ENCODE data around the gene TBC1D3B. TPM values are rescaled to one million over a fixed set of nuclear protein-coding genes. Genes with fewer than 3 reads are reported as not detected.
A peak's percentile ranks its signal among the peaks of the same experiment; 100 is the strongest.

Gene TBC1D3B
- total and polyA plus RNA-seq, 10 of the 15 experiments (the other 5 are each of a cell fraction or from before 2014, with no cell fraction given) = 0.67 to 8.5 (median 1.7) TPM; not detected in 2

DNA sequence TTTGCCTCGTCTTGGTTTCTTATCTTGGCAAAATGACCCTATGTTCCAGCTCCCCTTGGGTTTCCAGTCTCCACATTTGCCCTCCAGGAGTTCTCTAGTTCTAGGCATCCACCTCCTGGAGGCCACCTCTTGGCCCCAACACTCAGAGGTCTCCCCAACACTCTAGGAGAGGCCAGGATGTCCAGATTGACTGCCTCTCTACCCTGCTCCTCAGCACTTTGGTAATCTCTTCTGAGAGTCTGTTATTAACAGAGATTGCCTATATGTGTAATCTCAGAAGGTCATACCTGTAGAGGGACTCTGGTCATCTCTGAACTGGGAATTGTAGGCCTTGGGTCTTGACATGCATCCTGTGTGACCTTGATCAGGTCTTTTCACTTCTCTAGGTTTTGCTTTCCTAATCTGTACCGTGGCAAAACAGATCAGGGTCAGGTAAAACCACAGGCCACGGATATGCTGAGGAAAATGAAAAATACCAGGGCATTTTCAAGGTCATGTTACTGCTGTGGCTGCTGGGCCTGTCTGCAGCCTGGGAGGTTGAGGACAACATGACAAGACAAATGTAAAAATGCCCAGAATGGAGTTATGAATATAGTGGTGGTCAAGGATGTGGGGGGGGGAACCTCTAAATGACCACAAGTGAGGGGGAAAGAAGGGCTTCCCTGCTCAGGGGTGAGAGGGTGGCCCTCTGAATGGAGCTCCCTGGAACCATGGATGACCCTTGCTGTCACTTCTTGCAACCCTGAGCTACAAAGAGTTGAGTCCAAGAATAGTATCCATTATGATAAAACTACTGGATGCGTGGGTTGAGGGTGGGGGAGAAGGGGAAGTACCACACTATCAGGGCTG is 29.4 kb upstream of the TBC1D3B start:
- Histone ChIP-seq H3K4me3 (no peak overlapping the region), H3K79me2 (ENCODE audit: control insufficient read depth, insufficient read depth, low read length) (no peaks in the 10 kb centered on the region), H3K9me3 (replicated peaks; ENCODE audit: control insufficient read depth, insufficient read depth, low read length) (no peaks in the 10 kb centered on the region), H3K9ac (ENCODE audit: control insufficient read depth, insufficient read depth, low read length) (no peak overlapping the region), H2AFZ (ENCODE audit: control insufficient read depth, low read depth, low read length) (no peak overlapping the region), H3K36me3 (ENCODE audit: control insufficient read depth in 2 of 2, insufficient read depth in 2 of 2, low read length in 1 of 2) (no peaks in the 10 kb centered on the region), H3K27ac (ENCODE audit: control insufficient read depth, insufficient read depth) (peak overlapping the region; percentile 22), H3K4me1 (ENCODE audit: control insufficient read depth, insufficient read depth, low read length) (peaks cover 34% of the 10 kb centered on the region), H3K4me2 (ENCODE audit: control insufficient read depth, insufficient read depth) (0 out of 2 replicates have a peak overlapping the region, but pooled peaks have one; percentile 22), H4K20me1 (ENCODE audit: control insufficient read depth, insufficient read depth) (no peaks in the 10 kb centered on the region), H3K27me3 (replicated peaks in 1 of 2; ENCODE audit: control insufficient read depth in 2 of 2, insufficient read depth in 2 of 2, low read length in 1 of 2) (no peaks in the 10 kb centered on the region)
- FAIRE-seq (no peak), ATAC-seq (peak; percentile 35), DNase-seq (ENCODE audit: low read depth, low spot score) (no peak)
- 29% methylated on average over 3 of the region's 4 CpGs for WGBS (ENCODE audit: insufficient coverage, insufficient replicate concordance, low lambda C conversion rate, missing lambda C conversion rate)
- ChIA-PET POLR2A (no interaction called here), RAD21 (ENCODE audit: unreplicated experiment) (interaction anchor here (1.2 to 1.5 kb wide), 2 partner anchors 9 to 10 kb away, joined by 3 to 4 read pairs; partner anchors contain the start of genes CCL3L1 and CCL3L3), CTCF (no interaction called here), SMC1A (ENCODE audit: uncharacterized antibody, unreplicated experiment) (interaction anchor here (1.2 kb wide), 1 partner anchor 9 kb away, joined by 6 read pairs; the partner anchor contains the start of genes CCL3L1 and CCL3L3)
- intact Hi-C loops (cut with micrococcal nuclease; ENCODE audit: unreplicated experiment) (no loop called here), in situ Hi-C loops (cut with MboI) (no loop called here)
- no TSS peak for BruUV-seq (replicated peaks)
- no peak for TF ChIP-seq SIX5 (IDR thresholded peaks at IDR 0.05; ENCODE audit: low read depth, low read length, severe bottlenecking)
- TF ChIP-seq NFIC (IDR thresholded peaks at IDR 0.05; ENCODE audit: low read depth, low read length) = 0 out of 2 replicates have a peak, but pooled peaks have one; percentile 50
- TF ChIP-seq ZNF622 (IDR thresholded peaks at IDR 0.05) = no peak
- TF ChIP-seq TBL1XR1 (IDR thresholded peaks at IDR 0.05; ENCODE audit: low read depth, low read length) = no peak
- no peak for TF ChIP-seq TCF12 (IDR thresholded peaks at IDR 0.05; ENCODE audit: low read depth, low read length)
- peak; percentile 41; the same call in 1 of the 2 replicates for TF ChIP-seq EED (IDR thresholded peaks at IDR 0.05; ENCODE audit: low read depth)
- TF ChIP-seq STAT3 (IDR thresholded peaks at IDR 0.05; ENCODE audit: low read depth, low read length) = no peak
- no peak for TF ChIP-seq MTA2 (IDR thresholded peaks at IDR 0.05; ENCODE audit: low read depth)
- TF ChIP-seq, protein P1, sequence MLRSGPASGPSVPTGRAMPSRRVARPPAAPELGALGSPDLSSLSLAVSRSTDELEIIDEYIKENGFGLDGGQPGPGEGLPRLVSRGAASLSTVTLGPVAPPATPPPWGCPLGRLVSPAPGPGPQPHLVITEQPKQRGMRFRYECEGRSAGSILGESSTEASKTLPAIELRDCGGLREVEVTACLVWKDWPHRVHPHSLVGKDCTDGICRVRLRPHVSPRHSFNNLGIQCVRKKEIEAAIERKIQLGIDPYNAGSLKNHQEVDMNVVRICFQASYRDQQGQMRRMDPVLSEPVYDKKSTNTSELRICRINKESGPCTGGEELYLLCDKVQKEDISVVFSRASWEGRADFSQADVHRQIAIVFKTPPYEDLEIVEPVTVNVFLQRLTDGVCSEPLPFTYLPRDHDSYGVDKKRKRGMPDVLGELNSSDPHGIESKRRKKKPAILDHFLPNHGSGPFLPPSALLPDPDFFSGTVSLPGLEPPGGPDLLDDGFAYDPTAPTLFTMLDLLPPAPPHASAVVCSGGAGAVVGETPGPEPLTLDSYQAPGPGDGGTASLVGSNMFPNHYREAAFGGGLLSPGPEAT (IDR thresholded peaks at IDR 0.05; ENCODE audit: low read depth) = no peak
- no peak for TF ChIP-seq CBFB (IDR thresholded peaks at IDR 0.05; ENCODE audit: low read depth)
- TF ChIP-seq, protein P2, sequence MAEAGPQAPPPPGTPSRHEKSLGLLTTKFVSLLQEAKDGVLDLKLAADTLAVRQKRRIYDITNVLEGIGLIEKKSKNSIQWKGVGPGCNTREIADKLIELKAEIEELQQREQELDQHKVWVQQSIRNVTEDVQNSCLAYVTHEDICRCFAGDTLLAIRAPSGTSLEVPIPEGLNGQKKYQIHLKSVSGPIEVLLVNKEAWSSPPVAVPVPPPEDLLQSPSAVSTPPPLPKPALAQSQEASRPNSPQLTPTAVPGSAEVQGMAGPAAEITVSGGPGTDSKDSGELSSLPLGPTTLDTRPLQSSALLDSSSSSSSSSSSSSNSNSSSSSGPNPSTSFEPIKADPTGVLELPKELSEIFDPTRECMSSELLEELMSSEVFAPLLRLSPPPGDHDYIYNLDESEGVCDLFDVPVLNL (IDR thresholded peaks at IDR 0.05; ENCODE audit: low read depth, low read length) = no peak
- TF ChIP-seq NR2C2 (IDR thresholded peaks at IDR 0.05; ENCODE audit: borderline replicate concordance, control insufficient read depth, insufficient read length, low read depth) = no peak
- TF ChIP-seq CREB1 (IDR thresholded peaks at IDR 0.05; ENCODE audit: low read depth) = no peak
- no peak for TF ChIP-seq RAD51 (IDR thresholded peaks at IDR 0.05)
- TF ChIP-seq, protein P3, sequence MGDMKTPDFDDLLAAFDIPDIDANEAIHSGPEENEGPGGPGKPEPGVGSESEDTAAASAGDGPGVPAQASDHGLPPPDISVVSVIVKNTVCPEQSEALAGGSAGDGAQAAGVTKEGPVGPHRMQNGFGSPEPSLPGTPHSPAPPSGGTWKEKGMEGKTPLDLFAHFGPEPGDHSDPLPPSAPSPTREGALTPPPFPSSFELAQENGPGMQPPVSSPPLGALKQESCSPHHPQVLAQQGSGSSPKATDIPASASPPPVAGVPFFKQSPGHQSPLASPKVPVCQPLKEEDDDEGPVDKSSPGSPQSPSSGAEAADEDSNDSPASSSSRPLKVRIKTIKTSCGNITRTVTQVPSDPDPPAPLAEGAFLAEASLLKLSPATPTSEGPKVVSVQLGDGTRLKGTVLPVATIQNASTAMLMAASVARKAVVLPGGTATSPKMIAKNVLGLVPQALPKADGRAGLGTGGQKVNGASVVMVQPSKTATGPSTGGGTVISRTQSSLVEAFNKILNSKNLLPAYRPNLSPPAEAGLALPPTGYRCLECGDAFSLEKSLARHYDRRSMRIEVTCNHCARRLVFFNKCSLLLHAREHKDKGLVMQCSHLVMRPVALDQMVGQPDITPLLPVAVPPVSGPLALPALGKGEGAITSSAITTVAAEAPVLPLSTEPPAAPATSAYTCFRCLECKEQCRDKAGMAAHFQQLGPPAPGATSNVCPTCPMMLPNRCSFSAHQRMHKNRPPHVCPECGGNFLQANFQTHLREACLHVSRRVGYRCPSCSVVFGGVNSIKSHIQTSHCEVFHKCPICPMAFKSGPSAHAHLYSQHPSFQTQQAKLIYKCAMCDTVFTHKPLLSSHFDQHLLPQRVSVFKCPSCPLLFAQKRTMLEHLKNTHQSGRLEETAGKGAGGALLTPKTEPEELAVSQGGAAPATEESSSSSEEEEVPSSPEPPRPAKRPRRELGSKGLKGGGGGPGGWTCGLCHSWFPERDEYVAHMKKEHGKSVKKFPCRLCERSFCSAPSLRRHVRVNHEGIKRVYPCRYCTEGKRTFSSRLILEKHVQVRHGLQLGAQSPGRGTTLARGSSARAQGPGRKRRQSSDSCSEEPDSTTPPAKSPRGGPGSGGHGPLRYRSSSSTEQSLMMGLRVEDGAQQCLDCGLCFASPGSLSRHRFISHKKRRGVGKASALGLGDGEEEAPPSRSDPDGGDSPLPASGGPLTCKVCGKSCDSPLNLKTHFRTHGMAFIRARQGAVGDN (IDR thresholded peaks at IDR 0.05) = no peak
- peak; percentile 23; the same call in 1 of the 2 replicates for TF ChIP-seq RUNX3 (IDR thresholded peaks at IDR 0.05; ENCODE audit: low read length)
- TF ChIP-seq EGR1 (IDR thresholded peaks at IDR 0.05; ENCODE audit: borderline replicate concordance in 1 of 2, low read depth in 2 of 2, low read length in 2 of 2) = no peak
- TF ChIP-seq PAX8 (IDR thresholded peaks at IDR 0.05) = no peak
